NB4 (cell line): ENCODE data around the gene RPL13A.
"Not testable (repeated sequence)": the region's sequence is repeated elsewhere in the genome, so short reads cannot be mapped to it uniquely, and the experiment has no call there.

ENCODE experiments used
- DNase-seq: peaks from one replicate; pipeline ENCODE4 v3.0.0; 2010; ENCODE audit warnings: low read depth
- H3K4me3 ChIP-seq: one replicate; pipeline ENCODE4 v1.5.1; 2011; ENCODE audit warnings: mild to moderate bottlenecking, low read depth, low read length, moderate library complexity
- CTCF ChIP-seq: IDR thresholded peaks from one replicate; pipeline ENCODE4 v1.5.1; 2012; ENCODE audit warnings: low read depth, low read length
- MAX ChIP-seq: IDR thresholded peaks from 2 replicates; pipeline ENCODE4 v1.6.1; 2011; ENCODE audit warnings: low read depth, low read length
- MYC ChIP-seq: IDR thresholded peaks from 2 replicates; pipeline ENCODE4 v1.6.1; 2011; ENCODE audit warnings: low read depth, low read length
- POLR2A ChIP-seq: IDR thresholded peaks from 2 replicates; pipeline ENCODE4 v1.6.1; 2011; ENCODE audit warnings: mild to moderate bottlenecking; ENCODE audit not compliant: insufficient read length; ENCODE audit errors: extremely low read depth

RPL13A gene

GRCh38 chr19:49469828-49470614 lies 17.4 kb upstream of the RPL13A start:
- peak; percentile 89 for DNase-seq
- TF ChIP-seq POLR2A (no peak), MYC (no peak), MAX (no peak), CTCF (peak; percentile 59)
- H3K4me3 ChIP-seq: no peak overlapping the region

- H3K4me3 ChIP-seq: no peak overlapping the region
- no peak for TF ChIP-seq POLR2A
- no peak for TF ChIP-seq CTCF
- TF ChIP-seq MAX: no peak
- TF ChIP-seq MYC: no peak
- no peak for DNase-seq
These were observed 16.8 kb upstream of the RPL13A start for GRCh38 chr19:49470615-49470978.

GRCh38 chr19:49472936-49473335 lies 14.5 kb upstream of the RPL13A start:
- H3K4me3 ChIP-seq: no peak overlapping the region
- TF ChIP-seq CTCF (no peak), POLR2A (no peak), MYC (no peak), MAX (no peak)
- DNase-seq: no peak

GRCh38 chr19:49473501-49473867 lies 13.9 kb upstream of the RPL13A start:
- H3K4me3 ChIP-seq: peak overlapping the region; percentile 21
- DNase-seq: not testable (repeated sequence)

GRCh38 chr19:49473868-49474541 lies 13.4 kb upstream of the RPL13A start, which contains the start of gene FLT3LG:
Gene FLT3LG, plus strand, starts transcription at chr19:49474215. Its CDS starts 425 bp downstream, at chr19:49474640.
- TF ChIP-seq POLR2A: no peak
- peak; percentile 27; the same call in 1 of the 2 replicates for TF ChIP-seq MAX
- no peak for TF ChIP-seq MYC
- TF ChIP-seq CTCF: peak; percentile 90
- DNase-seq: peak; percentile 86
- H3K4me3 ChIP-seq: peak within 1 kb of the TSS; percentile 55

GRCh38 chr19:49474542-49474924 lies 12.9 kb upstream of the RPL13A start:
- TF ChIP-seq MAX: no peak
- TF ChIP-seq MYC: no peak
- no peak for TF ChIP-seq POLR2A
- no peak for TF ChIP-seq CTCF
- no peak overlapping the region for H3K4me3 ChIP-seq
- DNase-seq: no peak
